OCI-LY7 (cell line): Measurements from ENCODE around the gene NBL1. TPM values are rescaled to one million over a fixed set of nuclear protein-coding genes. Genes with fewer than 3 reads are reported as not detected.

Source experiments
- BruUV-seq: library from RNA; stranded (reverse); fragments of 400-500 nt; replicated peaks from 2 replicates; lab custom pipeline; 2021; lab: Mats Ljungman, UMichigan
- CTCF ChIA-PET: fragments of 300-600 bp; sonication (Branson Sonifier 250); formaldehyde crosslinking; loops from one replicate; lab custom pipeline; 2022; ENCODE audit warnings: antibody characterized with exemption; ENCODE audit not compliant: unreplicated experiment; lab: Charles Lee
- POLR2A ChIA-PET: fragments of 300-600 bp; sonication (Branson Sonifier 250); formaldehyde crosslinking; loops from one replicate; lab custom pipeline; 2022; ENCODE audit warnings: antibody characterized with exemption; lab: Charles Lee
- DNase-seq: peaks from one replicate; pipeline ENCODE4 v3.0.0-alpha.2; 2015; ENCODE audit warnings: low spot score
- H2AFZ ChIP-seq: fragments of 200-600 bp; sonication (generic), shearing (Covaris generic); 2 replicates; pipeline ENCODE4 v1.6.1; 2014; ENCODE audit warnings: mild to moderate bottlenecking, antibody characterized with exemption, low read length, moderate library complexity
- H3K27ac ChIP-seq: fragments of 200-600 bp; sonication (generic); 2 replicates; pipeline ENCODE4 v1.5.1; 2014; ENCODE audit warnings: mixed run types, low read depth, mild to moderate bottlenecking, moderate library complexity, low read length, inconsistent platforms; ENCODE audit not compliant: poor library complexity, severe bottlenecking
- H3K36me3 ChIP-seq: fragments of 200-600 bp; sonication (generic); 2 replicates; pipeline ENCODE4 v1.6.1; 2014; ENCODE audit warnings: mild to moderate bottlenecking, antibody characterized with exemption, low read length, moderate library complexity, mixed read lengths; ENCODE audit not compliant: insufficient read depth
- H3K4me1 ChIP-seq: fragments of 200-600 bp; sonication (generic); 2 replicates; pipeline ENCODE4 v1.5.1; 2014; ENCODE audit warnings: mild to moderate bottlenecking, low read length; ENCODE audit not compliant: insufficient read depth, poor library complexity, severe bottlenecking
- H3K4me2 ChIP-seq: fragments of 200-600 bp; sonication (generic); 2 replicates; pipeline ENCODE4 v1.6.1; 2014; ENCODE audit warnings: mild to moderate bottlenecking, low read length
- H3K4me3 ChIP-seq: fragments of 200-600 bp; sonication (generic); 2 replicates; pipeline ENCODE4 v1.5.1; 2014; ENCODE audit warnings: mild to moderate bottlenecking, low read depth, low read length; ENCODE audit not compliant: poor library complexity, severe bottlenecking
- H3K79me2 ChIP-seq: fragments of 200-600 bp; sonication (generic); 2 replicates; pipeline ENCODE4 v1.6.1; 2016; ENCODE audit warnings: low read depth, mild to moderate bottlenecking, low read length, moderate library complexity, mixed read lengths; ENCODE audit not compliant: insufficient read depth
- H3K9me2 ChIP-seq: fragments of 200-600 bp; sonication (generic); 2 replicates; pipeline ENCODE4 v1.6.1; 2016; ENCODE audit warnings: mild to moderate bottlenecking, low read length, mixed read lengths; ENCODE audit not compliant: insufficient read depth
- H3K9me3 ChIP-seq: fragments of 200-600 bp; sonication (generic); 2 replicates; pipeline ENCODE4 v1.6.1; 2014; ENCODE audit warnings: mild to moderate bottlenecking, mixed run types, low read length, mixed read lengths
- H4K20me1 ChIP-seq: fragments of 200-600 bp; sonication (generic); 2 replicates; pipeline ENCODE4 v1.6.1; 2014; ENCODE audit warnings: mild to moderate bottlenecking, antibody characterized with exemption, low read length, moderate library complexity, mixed read lengths; ENCODE audit not compliant: insufficient read depth
- EZH2phosphoT487 ChIP-seq: fragments of 200-600 bp; sonication (generic); IDR thresholded peaks from 2 replicates; pipeline ENCODE4 v1.6.1; 2018; ENCODE audit warnings: low read depth, borderline replicate concordance, mild to moderate bottlenecking, mixed run types, antibody characterized with exemption, low read length, moderate library complexity, mixed read lengths
- intact Hi-C: fragments of 100-400 bp; cut with micrococcal nuclease; formaldehyde crosslinking; loops from one replicate; pipeline ENCODE4 v1.10.0; 2022; ENCODE audit not compliant: unreplicated experiment
- total RNA-seq, 2 experiments: library from RNA; depleted of rRNA in 1 of 2; stranded (reverse); fragments of >200 nt in 1 of 2; shearing (Covaris generic) in 1 of 2; gene quantifications; 2 replicates each; pipeline ENCODE4 v1.2.3, GENCODE V29; 2014 to 2022
- TF ChIP-seq, protein P1 (sequence below): fragments of 200-600 bp; sonication (generic); conservative IDR thresholded peaks from 2 replicates; pipeline ENCODE4 v1.5.1; 2014; ENCODE audit warnings: mild to moderate bottlenecking, antibody characterized with exemption, low read length, moderate library complexity, mixed read lengths

The NBL1 gene
- total RNA-seq, 2 experiments from 2014 or later = not detected

DNA sequence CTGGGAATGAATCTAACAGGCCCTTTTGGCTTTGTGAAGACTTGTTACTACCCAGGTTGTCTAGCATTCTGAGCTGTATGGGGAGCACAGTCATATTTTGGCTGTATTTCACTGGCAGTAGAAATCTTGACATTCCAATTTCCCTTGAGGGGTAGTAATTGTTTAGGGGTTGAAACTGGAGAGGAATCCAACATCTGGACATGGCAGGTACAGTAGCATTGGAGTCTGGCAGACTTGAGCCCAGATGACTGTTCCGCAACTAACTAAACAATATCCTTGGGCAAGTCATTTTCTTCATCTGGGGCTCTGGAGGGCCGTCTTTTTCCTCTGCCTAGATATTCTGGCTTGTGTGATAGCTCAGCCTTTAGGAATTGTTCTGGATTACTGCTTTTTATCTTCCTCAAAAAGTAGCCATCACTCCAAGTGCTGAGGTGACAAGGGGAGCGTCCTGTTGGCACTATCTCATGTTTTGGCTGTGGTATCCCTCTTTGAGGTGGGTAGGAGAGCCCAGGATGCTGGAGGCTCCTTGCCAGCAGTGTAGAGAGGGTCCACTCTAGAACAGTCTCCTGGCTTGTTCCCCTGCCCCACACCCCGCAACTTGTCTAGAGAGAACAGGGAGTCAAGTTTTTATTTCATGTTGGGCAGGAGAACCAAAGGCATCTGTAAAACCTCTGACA is 22.7 kb upstream of the NBL1 start:
- no peaks in the 10 kb centered on the region for H3K9me3 ChIP-seq
- H3K79me2 ChIP-seq = peaks cover 38% of the 10 kb centered on the region; the same call in 1 of the 2 replicates
- no TSS peak for BruUV-seq
- peaks cover 82% of the 10 kb centered on the region for H3K36me3 ChIP-seq
- no peak overlapping the region for H3K27ac ChIP-seq
- DNase-seq = no peak
- H2AFZ ChIP-seq = no peak overlapping the region
- TF ChIP-seq, protein P1, sequence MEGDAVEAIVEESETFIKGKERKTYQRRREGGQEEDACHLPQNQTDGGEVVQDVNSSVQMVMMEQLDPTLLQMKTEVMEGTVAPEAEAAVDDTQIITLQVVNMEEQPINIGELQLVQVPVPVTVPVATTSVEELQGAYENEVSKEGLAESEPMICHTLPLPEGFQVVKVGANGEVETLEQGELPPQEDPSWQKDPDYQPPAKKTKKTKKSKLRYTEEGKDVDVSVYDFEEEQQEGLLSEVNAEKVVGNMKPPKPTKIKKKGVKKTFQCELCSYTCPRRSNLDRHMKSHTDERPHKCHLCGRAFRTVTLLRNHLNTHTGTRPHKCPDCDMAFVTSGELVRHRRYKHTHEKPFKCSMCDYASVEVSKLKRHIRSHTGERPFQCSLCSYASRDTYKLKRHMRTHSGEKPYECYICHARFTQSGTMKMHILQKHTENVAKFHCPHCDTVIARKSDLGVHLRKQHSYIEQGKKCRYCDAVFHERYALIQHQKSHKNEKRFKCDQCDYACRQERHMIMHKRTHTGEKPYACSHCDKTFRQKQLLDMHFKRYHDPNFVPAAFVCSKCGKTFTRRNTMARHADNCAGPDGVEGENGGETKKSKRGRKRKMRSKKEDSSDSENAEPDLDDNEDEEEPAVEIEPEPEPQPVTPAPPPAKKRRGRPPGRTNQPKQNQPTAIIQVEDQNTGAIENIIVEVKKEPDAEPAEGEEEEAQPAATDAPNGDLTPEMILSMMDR = no peak
- no peak for TF ChIP-seq EZH2phosphoT487
- POLR2A ChIA-PET = no interaction called here
- CTCF ChIA-PET = no interaction called here
- peaks cover 9% of the 10 kb centered on the region for H4K20me1 ChIP-seq
- no peaks in the 10 kb centered on the region for H3K4me1 ChIP-seq
- no peak overlapping the region for H3K4me3 ChIP-seq
- H3K9me2 ChIP-seq = no peaks in the 10 kb centered on the region
- no peak overlapping the region for H3K4me2 ChIP-seq
- intact Hi-C loops = no loop called here

DNA sequence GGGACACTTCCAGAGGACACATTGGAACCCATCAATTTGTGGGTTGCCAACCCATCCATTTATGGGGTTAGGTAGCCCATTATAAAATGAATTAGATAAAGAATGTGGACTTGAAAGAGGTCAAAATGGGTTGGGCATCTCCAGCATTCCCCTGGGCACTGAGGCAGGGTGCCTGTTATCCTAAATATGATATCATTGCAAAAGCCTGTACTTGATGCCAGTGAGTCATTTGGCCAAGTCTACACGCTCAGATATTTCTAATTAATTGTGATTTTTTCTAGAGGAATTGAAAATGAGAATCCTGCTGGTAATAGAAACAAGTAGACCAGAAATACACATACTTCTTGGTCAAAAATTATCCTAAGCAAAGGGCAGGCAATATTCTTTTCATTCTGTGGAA is 21.9 kb upstream of the NBL1 start:
- H3K27ac ChIP-seq = no peak overlapping the region
- H3K79me2 ChIP-seq = peaks cover 30% of the 10 kb centered on the region; the same call in 1 of the 2 replicates
- POLR2A ChIA-PET = no interaction called here
- TF ChIP-seq, protein P1 = no peak
- TF ChIP-seq EZH2phosphoT487 = no peak
- no peak for DNase-seq
- peaks cover 82% of the 10 kb centered on the region for H3K36me3 ChIP-seq
- H3K9me3 ChIP-seq = no peaks in the 10 kb centered on the region
- no peak overlapping the region for H2AFZ ChIP-seq
- no peak overlapping the region for H3K4me2 ChIP-seq
- no peaks in the 10 kb centered on the region for H3K9me2 ChIP-seq
- no peak overlapping the region for H3K4me3 ChIP-seq
- CTCF ChIA-PET = no interaction called here
- H3K4me1 ChIP-seq = no peaks in the 10 kb centered on the region
- BruUV-seq = no TSS peak
- H4K20me1 ChIP-seq = peaks cover 9% of the 10 kb centered on the region; the same call in 1 of the 2 replicates
- intact Hi-C loops = no loop called here

DNA sequence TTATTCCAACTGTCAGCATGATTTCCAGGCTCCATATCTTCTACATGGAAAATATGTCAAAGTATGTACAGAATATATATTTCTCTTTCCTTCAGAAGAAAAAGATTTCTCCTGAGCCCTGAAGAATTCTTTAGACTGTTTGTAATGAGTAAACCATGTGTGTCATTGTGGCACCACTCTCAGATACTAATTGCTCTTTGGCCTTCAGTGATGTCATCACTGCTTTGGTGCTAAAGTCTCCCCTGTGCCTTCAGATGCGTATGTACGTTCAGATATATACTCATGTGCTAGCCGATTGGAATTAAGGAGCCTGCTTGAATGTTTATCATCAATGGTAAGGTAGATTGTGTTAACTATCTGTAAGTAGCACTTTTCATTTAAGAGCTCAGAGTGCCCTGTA is 20.6 kb upstream of the NBL1 start:
- H3K9me3 ChIP-seq = no peaks in the 10 kb centered on the region
- BruUV-seq = no TSS peak
- H3K4me1 ChIP-seq = no peaks in the 10 kb centered on the region
- intact Hi-C loops = no loop called here
- no peak overlapping the region for H3K4me2 ChIP-seq
- no peak overlapping the region for H3K27ac ChIP-seq
- H3K36me3 ChIP-seq = peaks cover 83% of the 10 kb centered on the region
- CTCF ChIA-PET = no interaction called here
- no peak overlapping the region for H2AFZ ChIP-seq
- TF ChIP-seq EZH2phosphoT487 = no peak
- TF ChIP-seq, protein P1 = no peak
- H4K20me1 ChIP-seq = peaks cover 5% of the 10 kb centered on the region; the same call in 1 of the 2 replicates
- POLR2A ChIA-PET = interaction anchor here (0.9 kb wide), 1 partner anchor 12 kb away, joined by 3 read pairs; no protein-coding TSS in a partner anchor
- H3K79me2 ChIP-seq = peaks cover 20% of the 10 kb centered on the region; the same call in 1 of the 2 replicates
- DNase-seq = no peak
- no peak overlapping the region for H3K4me3 ChIP-seq
- no peaks in the 10 kb centered on the region for H3K9me2 ChIP-seq
